ENCODE data around the gene PTPRCAP.

The PTPRCAP gene

GRCh38 chr11:67408437-67409200, 28.9 kb downstream of the PTPRCAP start:
- Histone ChIP-seq H3K9me3 (ENCODE audit: insufficient read depth, low read length) (no peaks in the 10 kb centered on the region), H3K36me3 (ENCODE audit: insufficient read depth, insufficient read length, low read length) (no peaks in the 10 kb centered on the region), H3K4me3 (ENCODE audit: insufficient read length, low read depth) (no peak overlapping the region), H3K27me3 (ENCODE audit: insufficient read depth, insufficient read length) (peaks cover 55% of the 10 kb centered on the region), H3K9ac (ENCODE audit: insufficient read length, low read depth) (no peak overlapping the region), H3K4me1 (ENCODE audit: insufficient read depth, insufficient read length) (peaks cover 53% of the 10 kb centered on the region)
- TF ChIP-seq ZNF274 (IDR thresholded peaks at IDR 0.05; ENCODE audit: low read depth, low read length) (no peak), YY1 (IDR thresholded peaks at IDR 0.05; ENCODE audit: insufficient read depth, insufficient read length) (no peak), SUZ12 (IDR thresholded peaks at IDR 0.05; ENCODE audit: extremely low read depth, insufficient read depth, insufficient read length) (no peak)
- DNase-seq (ENCODE audit: low read depth, low spot score), result no peak

GRCh38 chr11:67407688-67408163, 29.8 kb downstream of the PTPRCAP start:
- H3K4me3 ChIP-seq (ENCODE audit: insufficient read length, low read depth), result no peak overlapping the region
- peaks cover 50% of the 10 kb centered on the region for H3K27me3 ChIP-seq (ENCODE audit: insufficient read depth, insufficient read length)
- H3K4me1 ChIP-seq (ENCODE audit: insufficient read depth, insufficient read length), result peaks cover 50% of the 10 kb centered on the region
- TF ChIP-seq SUZ12 (IDR thresholded peaks at IDR 0.05; ENCODE audit: extremely low read depth, insufficient read depth, insufficient read length) (no peak), YY1 (IDR thresholded peaks at IDR 0.05; ENCODE audit: insufficient read depth, insufficient read length) (no peak), ZNF274 (IDR thresholded peaks at IDR 0.05; ENCODE audit: low read depth, low read length) (no peak)
- H3K36me3 ChIP-seq (ENCODE audit: insufficient read depth, insufficient read length, low read length), result no peaks in the 10 kb centered on the region
- H3K9me3 ChIP-seq (ENCODE audit: insufficient read depth, low read length), result no peaks in the 10 kb centered on the region
- no peak for DNase-seq (ENCODE audit: low read depth, low spot score)
- H3K9ac ChIP-seq (ENCODE audit: insufficient read length, low read depth), result no peak overlapping the region

- Histone ChIP-seq H3K9me3 (ENCODE audit: insufficient read depth, low read length) (no peaks in the 10 kb centered on the region), H3K36me3 (ENCODE audit: insufficient read depth, insufficient read length, low read length) (no peaks in the 10 kb centered on the region), H3K4me1 (ENCODE audit: insufficient read depth, insufficient read length) (peaks cover 45% of the 10 kb centered on the region), H3K4me3 (ENCODE audit: insufficient read length, low read depth) (no peak overlapping the region), H3K27me3 (ENCODE audit: insufficient read depth, insufficient read length) (peaks cover 45% of the 10 kb centered on the region), H3K9ac (ENCODE audit: insufficient read length, low read depth) (no peak overlapping the region)
- DNase-seq (ENCODE audit: low read depth, low spot score), result no peak
- no peak for TF ChIP-seq YY1 (IDR thresholded peaks at IDR 0.05; ENCODE audit: insufficient read depth, insufficient read length)
- no peak for TF ChIP-seq ZNF274 (IDR thresholded peaks at IDR 0.05; ENCODE audit: low read depth, low read length)
- TF ChIP-seq SUZ12 (IDR thresholded peaks at IDR 0.05; ENCODE audit: extremely low read depth, insufficient read depth, insufficient read length), result no peak
Observed at GRCh38 chr11:67406969-67407687, 30.4 kb downstream of the PTPRCAP start.

- Histone ChIP-seq H3K4me3 (ENCODE audit: insufficient read length, low read depth) (no peak overlapping the region), H3K36me3 (ENCODE audit: insufficient read depth, insufficient read length, low read length) (no peaks in the 10 kb centered on the region), H3K27me3 (ENCODE audit: insufficient read depth, insufficient read length) (peaks cover 39% of the 10 kb centered on the region), H3K4me1 (ENCODE audit: insufficient read depth, insufficient read length) (peaks cover 44% of the 10 kb centered on the region), H3K9ac (ENCODE audit: insufficient read length, low read depth) (no peak overlapping the region), H3K9me3 (ENCODE audit: insufficient read depth, low read length) (no peaks in the 10 kb centered on the region)
- no peak for DNase-seq (ENCODE audit: low read depth, low spot score)
- no peak for TF ChIP-seq YY1 (IDR thresholded peaks at IDR 0.05; ENCODE audit: insufficient read depth, insufficient read length)
- no peak for TF ChIP-seq ZNF274 (IDR thresholded peaks at IDR 0.05; ENCODE audit: low read depth, low read length)
- no peak for TF ChIP-seq SUZ12 (IDR thresholded peaks at IDR 0.05; ENCODE audit: extremely low read depth, insufficient read depth, insufficient read length)
Observed at GRCh38 chr11:67406420-67406968, 31.0 kb downstream of the PTPRCAP start.

GRCh38 chr11:67405688-67406339, 31.7 kb downstream of the PTPRCAP start:
- H3K27me3 ChIP-seq (ENCODE audit: insufficient read depth, insufficient read length), result peaks cover 38% of the 10 kb centered on the region
- no peak overlapping the region for H3K4me3 ChIP-seq (ENCODE audit: insufficient read length, low read depth)
- peaks cover under 1% of the 10 kb centered on the region for H3K36me3 ChIP-seq (ENCODE audit: insufficient read depth, insufficient read length, low read length)
- TF ChIP-seq SUZ12 (IDR thresholded peaks at IDR 0.05; ENCODE audit: extremely low read depth, insufficient read depth, insufficient read length), result no peak
- H3K9ac ChIP-seq (ENCODE audit: insufficient read length, low read depth), result no peak overlapping the region
- DNase-seq (ENCODE audit: low read depth, low spot score), result no peak
- H3K9me3 ChIP-seq (ENCODE audit: insufficient read depth, low read length), result no peaks in the 10 kb centered on the region
- H3K4me1 ChIP-seq (ENCODE audit: insufficient read depth, insufficient read length), result peaks cover 38% of the 10 kb centered on the region

- Histone ChIP-seq H3K9ac (ENCODE audit: insufficient read length, low read depth) (no peak overlapping the region), H3K27me3 (ENCODE audit: insufficient read depth, insufficient read length) (peaks cover 34% of the 10 kb centered on the region), H3K36me3 (ENCODE audit: insufficient read depth, insufficient read length, low read length) (peaks cover 6% of the 10 kb centered on the region), H3K4me1 (ENCODE audit: insufficient read depth, insufficient read length) (peaks cover 36% of the 10 kb centered on the region), H3K9me3 (ENCODE audit: insufficient read depth, low read length) (no peaks in the 10 kb centered on the region), H3K4me3 (ENCODE audit: insufficient read length, low read depth) (no peak overlapping the region)
- no peak for DNase-seq (ENCODE audit: low read depth, low spot score)
- TF ChIP-seq YY1 (IDR thresholded peaks at IDR 0.05; ENCODE audit: insufficient read depth, insufficient read length) (no peak), ZNF274 (IDR thresholded peaks at IDR 0.05; ENCODE audit: low read depth, low read length) (no peak), SUZ12 (IDR thresholded peaks at IDR 0.05; ENCODE audit: extremely low read depth, insufficient read depth, insufficient read length) (no peak)
Observed at GRCh38 chr11:67405196-67405567, 32.3 kb downstream of the PTPRCAP start.

All from NT2/D1 (cell line).